Measurements from ENCODE around the gene PRKCA.

Gene PRKCA

DNA sequence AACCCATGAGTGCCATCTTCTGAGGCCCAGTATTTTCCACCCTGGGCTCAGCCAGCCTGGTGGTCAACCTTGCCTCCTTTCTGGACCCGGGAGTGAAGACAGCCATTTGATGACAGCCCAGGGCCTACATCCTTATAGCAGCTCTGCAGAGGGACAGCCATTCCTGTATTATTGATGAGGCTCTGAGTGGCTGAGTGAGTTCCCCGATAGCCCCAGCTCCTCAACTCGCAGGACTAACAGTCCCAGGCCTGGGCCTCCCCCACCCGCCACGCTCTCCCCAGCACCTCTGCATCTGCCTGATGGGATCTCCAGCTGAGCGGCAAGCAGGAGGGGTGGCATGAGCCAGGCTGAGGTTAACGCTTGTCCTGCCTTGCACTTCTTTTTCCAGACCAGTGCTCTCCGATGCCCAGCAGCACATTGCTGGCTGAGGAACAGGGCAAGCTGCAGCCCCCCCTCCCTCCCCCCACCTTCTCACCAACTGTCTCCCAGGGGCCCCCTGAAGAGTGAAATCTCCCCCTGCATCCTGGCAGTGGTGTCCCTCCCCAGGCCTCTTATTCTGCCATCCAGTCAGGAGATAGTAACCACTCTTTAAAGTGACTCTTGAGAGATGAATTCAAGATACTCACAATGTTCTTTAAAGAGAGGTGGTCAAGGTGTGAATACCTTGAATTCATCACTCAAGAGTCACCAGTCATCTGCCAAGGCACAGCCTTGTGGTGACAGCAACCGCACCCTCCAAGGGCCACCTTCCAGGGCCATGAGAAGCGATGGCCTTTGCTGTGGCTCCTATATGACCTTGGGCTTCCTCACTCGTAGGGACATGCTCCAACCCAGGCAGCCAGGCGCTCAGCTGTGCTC lies 556.0 kb downstream of the PRKCA start:
- Histone ChIP-seq H3K9me3 (peaks cover 0 to 13% (median 6%) of the 10 kb centered on the region in 3 donors), H3K4me3 (no peak overlapping the region), H3K36me3 (no peaks in the 10 kb centered on the region), H3K4me1 (no peaks in the 10 kb centered on the region), H3K27me3 (no peaks in the 10 kb centered on the region), H3K27ac (no peak overlapping the region)
- DNase-seq, result no peak
- TF ChIP-seq CTCF (IDR thresholded peaks at IDR 0.05), result no peak
- intact Hi-C loops (cut with DNase I; ENCODE audit: low total_unique reads), result loop anchor here (5.0 kb wide), 1 partner anchor 51 kb away; no protein-coding TSS in a partner anchor

DNA sequence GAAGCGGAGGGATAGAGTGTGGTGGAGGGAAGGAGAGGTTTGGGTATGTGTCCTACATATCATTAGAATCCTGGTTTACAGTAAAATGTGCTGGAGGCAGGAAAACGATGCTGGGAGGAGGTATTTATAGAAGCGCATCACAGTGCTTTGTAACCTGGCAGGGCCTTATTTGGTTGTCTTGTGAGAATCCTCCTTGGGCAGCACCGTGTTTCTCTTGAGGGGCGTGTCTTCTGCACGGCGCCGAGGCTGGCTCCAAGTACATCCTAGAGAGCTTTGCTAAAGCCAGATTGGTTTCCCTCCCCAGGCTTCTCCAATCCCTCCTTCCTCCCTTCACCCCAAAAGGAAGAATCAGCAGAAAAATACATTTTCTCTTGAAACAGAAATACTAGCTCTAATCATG lies 556.9 kb downstream of the PRKCA start:
- no peak for DNase-seq
- Histone ChIP-seq H3K9me3 (peaks cover 0 to 20% (median 9%) of the 10 kb centered on the region in 3 donors), H3K36me3 (no peaks in the 10 kb centered on the region), H3K27me3 (no peaks in the 10 kb centered on the region), H3K4me3 (no peak overlapping the region), H3K4me1 (no peaks in the 10 kb centered on the region), H3K27ac (no peak overlapping the region)
- TF ChIP-seq CTCF (IDR thresholded peaks at IDR 0.05), result no peak
- intact Hi-C loops (cut with DNase I; ENCODE audit: low total_unique reads), result loop anchor here (5.0 kb wide), 1 partner anchor 52 kb away; no protein-coding TSS in a partner anchor

DNA sequence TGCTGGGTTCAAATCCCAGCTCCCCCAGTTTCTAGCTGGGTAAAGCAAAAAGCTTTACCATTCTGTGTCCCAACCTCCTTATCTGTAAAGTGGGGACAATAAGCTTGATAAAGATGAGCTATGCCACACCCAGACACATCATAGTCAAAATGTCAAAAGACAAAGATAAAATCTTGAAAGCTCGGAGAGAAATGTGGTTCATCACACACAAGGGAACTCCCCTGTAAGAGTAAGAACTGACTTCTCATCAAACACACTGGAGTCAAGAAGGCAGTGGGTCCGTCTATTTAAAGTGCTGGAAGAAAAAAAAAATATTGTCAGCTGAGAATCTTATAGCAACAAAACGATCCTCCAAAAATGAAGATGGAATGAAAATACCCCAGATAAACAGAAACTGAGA lies 557.8 kb downstream of the PRKCA start:
- Histone ChIP-seq H3K4me1 (no peaks in the 10 kb centered on the region), H3K36me3 (no peaks in the 10 kb centered on the region), H3K27me3 (no peaks in the 10 kb centered on the region), H3K4me3 (no peak overlapping the region), H3K9me3 (peaks cover 0 to 13% (median 7%) of the 10 kb centered on the region in 3 donors), H3K27ac (no peak overlapping the region)
- TF ChIP-seq CTCF (IDR thresholded peaks at IDR 0.05), result no peak
- intact Hi-C loops (cut with DNase I; ENCODE audit: low total_unique reads), result no loop called here
- DNase-seq, result no peak

All from tibial artery (tissue), 4 donors.